AG09319 (cell line): ENCODE measurements around the gene POLR1D.

ENCODE experiments used
- DNase-seq: peaks from one replicate; pipeline ENCODE4 v3.0.0-alpha.2; 2010; ENCODE audit warnings: low read depth; ENCODE audit errors: extremely low read depth
- CTCF ChIP-seq: IDR thresholded peaks from 2 replicates; pipeline ENCODE4 v1.5.1; 2011; ENCODE audit warnings: low read depth, mild to moderate bottlenecking, inconsistent platforms, low read length, moderate library complexity

POLR1D gene

DNA sequence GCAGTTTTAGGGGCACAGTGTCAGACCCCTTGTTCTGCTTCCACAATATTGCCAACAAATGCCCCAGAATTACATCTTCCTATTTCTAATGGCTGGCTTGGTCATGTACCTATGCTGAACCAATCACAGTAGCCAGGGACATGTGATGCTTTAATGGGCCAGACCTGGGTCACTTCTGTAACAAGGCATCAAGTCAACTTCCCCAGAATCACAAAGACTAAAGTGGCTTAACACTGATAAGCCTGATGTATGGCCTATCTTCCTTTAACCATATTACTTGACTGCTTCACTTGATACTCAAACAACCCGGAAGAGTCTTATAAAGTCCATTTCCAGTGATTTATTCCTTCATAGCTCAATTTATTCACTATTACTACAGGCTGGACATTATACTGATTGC lies 21.0 kb upstream of the POLR1D start:
- DNase-seq, result no peak
- TF ChIP-seq CTCF, result no peak

DNA sequence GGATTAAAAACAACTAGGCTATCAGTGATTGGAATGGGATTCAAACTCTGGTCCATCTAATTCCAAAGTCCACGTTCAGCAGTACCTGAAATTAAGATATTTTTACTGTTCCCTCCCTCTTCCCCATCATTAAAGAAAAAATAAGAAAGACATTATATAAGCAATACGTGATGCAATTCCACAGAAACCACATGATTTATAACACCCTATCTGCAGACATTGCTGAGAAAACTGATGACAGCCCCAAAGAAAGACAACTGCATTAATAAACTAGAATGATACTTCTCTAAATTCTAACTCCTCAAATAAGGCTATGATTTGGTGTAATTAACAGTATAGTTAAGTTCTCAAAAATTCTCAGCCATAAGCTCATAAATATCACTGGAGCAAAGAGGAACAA lies 20.5 kb upstream of the POLR1D start:
- no peak for DNase-seq
- TF ChIP-seq CTCF, result no peak

DNA sequence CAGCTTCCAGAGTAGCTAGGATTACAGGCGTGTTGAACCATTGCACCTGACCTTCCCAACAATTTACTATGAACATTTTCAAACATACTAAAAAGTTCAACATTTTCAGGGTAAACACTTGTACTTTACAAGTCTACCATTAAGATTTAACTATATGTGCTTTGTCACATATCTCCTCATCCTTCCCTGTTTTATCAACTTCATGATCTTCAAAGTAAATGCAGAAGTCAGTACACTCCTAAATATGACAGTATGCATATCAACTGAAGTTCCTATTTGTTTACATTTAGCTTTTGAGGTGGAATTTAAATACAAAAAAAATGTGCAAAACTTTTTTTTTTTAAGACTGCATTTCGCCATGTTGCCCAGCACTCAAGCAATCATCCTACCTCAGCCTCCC lies 19.9 kb upstream of the POLR1D start:
- no peak for DNase-seq
- TF ChIP-seq CTCF, result no peak

DNA sequence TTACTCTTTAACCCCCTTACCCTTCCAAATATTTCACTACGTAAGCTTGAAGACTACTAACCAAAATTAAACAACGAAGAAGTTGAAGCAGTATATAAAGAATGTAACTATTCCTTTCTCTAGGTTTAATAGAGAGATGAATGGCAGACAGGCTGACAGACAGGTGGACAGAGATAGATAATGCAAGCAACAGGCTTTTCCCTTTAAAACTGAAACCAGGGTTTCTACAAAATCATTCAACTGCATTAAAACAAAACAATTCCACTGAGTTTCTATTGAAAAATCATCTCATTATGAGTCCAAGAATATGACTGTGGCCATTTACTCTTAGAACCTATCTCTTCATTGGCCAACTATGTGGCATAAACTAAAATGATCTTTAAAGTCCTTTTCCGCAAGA lies 16.6 kb upstream of the POLR1D start:
- DNase-seq, result no peak
- no peak for TF ChIP-seq CTCF

DNA sequence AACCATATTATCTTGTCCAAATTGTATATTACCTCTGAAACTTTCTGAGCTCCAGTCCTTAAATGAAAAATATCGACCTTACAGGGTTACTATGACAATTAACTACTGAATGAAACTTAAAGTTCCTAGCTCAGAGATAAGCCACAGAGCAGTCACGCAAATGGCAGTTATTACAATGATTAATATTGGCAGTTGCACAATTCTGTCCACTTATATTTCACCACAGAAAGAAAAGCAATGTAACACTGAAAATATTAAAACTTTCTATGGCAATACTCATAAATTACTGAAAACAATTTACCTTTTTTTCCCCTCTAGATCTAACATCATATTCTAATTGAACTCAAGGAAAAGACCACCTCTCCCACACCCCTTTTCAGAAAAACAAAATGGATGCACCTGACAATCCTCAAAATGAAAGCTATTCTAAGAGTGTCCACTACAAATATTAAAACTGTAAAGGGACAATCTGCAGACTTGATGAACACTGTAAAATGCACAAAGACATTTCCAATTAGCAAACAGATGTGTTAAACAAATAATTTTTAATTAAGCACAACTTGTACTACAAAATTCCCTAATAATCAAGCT lies 16.0 kb upstream of the POLR1D start:
- DNase-seq, result no peak
- no peak for TF ChIP-seq CTCF

DNA sequence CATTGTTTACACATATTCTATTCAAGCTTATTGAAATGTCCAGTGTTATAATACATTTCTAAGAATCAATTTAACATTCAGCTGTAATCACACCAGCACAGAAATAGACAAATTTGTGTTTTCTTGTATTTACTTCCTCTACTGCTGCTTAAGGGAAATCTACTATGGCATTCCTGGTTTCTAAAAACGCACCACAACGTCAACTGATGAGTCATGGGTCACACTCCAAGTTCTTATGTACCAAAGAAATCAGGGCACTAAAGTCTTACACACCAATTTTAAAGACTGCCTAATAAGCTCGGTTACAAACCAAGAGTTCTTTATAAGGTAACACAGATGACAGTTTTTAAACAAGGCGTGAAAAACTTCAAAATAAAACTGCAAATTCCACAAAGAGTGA lies 14.6 kb upstream of the POLR1D start:
- no peak for TF ChIP-seq CTCF
- DNase-seq, result no peak

DNA sequence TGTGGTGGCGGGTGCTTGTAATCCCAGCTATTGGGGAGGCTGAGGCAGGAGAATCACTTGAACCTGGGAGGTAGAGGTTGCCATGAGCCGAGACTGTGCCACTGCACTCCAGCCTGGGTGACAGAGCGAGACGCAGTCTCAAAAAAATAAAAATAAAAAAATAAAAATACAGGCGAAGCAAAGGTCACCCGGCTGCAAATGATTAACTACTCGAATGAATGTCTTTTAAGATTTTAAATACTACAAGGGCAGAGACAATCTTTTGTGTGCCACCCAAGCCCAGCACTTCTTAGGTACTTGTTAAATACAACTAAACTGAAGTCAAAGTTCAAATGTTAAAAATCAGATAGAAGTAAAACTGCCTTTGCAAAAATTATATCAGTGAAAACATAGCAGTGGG lies 8.1 kb upstream of the POLR1D start:
- DNase-seq, result no peak
- TF ChIP-seq CTCF, result no peak
